Spinal cord (tissue), 10 donors: ENCODE measurements around the gene APLN. TPM values are rescaled to one million over a fixed set of nuclear protein-coding genes. Genes with fewer than 3 reads are reported as not detected.

Experiments
- DNase-seq, 6 donors: peaks; one replicate each; pipeline versions ENCODE4 v3.0.0 to v3.0.0-alpha.2; 2013 to 2015; ENCODE audit warnings: low spot score in 6 of 6, low read depth in 4 of 6
- H3K27ac ChIP-seq: one replicate; pipeline ENCODE4 v1.5.1; 2013; ENCODE audit warnings: low read depth, low read length, control low read depth
- H3K27me3 ChIP-seq: one replicate; pipeline ENCODE4 v1.6.1; 2013; ENCODE audit warnings: low read length; ENCODE audit not compliant: control insufficient read depth, insufficient read depth
- H3K36me3 ChIP-seq: one replicate; pipeline ENCODE4 v1.6.1; 2013; ENCODE audit warnings: low read length; ENCODE audit not compliant: control insufficient read depth, insufficient read depth
- H3K4me1 ChIP-seq: one replicate; pipeline ENCODE4 v1.6.1; 2013; ENCODE audit warnings: low read length; ENCODE audit not compliant: control insufficient read depth, insufficient read depth
- H3K4me3 ChIP-seq: one replicate; pipeline ENCODE4 v1.5.1; 2013; ENCODE audit warnings: low read depth, low read length, control low read depth
- H3K9me3 ChIP-seq: one replicate; pipeline ENCODE4 v1.6.1; 2013; ENCODE audit warnings: low read length; ENCODE audit not compliant: control insufficient read depth, insufficient read depth
- WGBS: methylation state at CpG from one replicate; pipeline ENCODE4 v1.1.5; 2013; ENCODE audit warnings: missing lambda C conversion rate; ENCODE audit not compliant: insufficient coverage; 5-methylcytosine and 5-hydroxymethylcytosine counted together
- polyA plus RNA-seq, 2 donors: library from polyadenylated mRNA; unstranded; fragments of 120-200 nt; gene quantifications; one replicate each; pipeline ENCODE4 v1.2.1, GENCODE V29; 2013; ENCODE audit not compliant: insufficient read length in 2 of 2
- total RNA-seq, 2 donors: library from RNA; depleted of rRNA in 1 of 2; stranded (reverse); fragments of 120-200 nt in 1 of 2; fragments of >200 nt in 1 of 2; gene quantifications; one replicate each; pipeline versions ENCODE4 v1.2.3 to v1.2.4, GENCODE V29; 2013 to 2014
- donor health status: healthy.

APLN gene
- total and polyA plus RNA-seq, 4 donors = 4.7 to 12.2 (median 7.8) TPM

- no peak overlapping the region for H3K27ac ChIP-seq
- 26% methylated on average over 2 of the region's 7 CpGs for WGBS
- no peak overlapping the region for H3K4me3 ChIP-seq
- no peaks in the 10 kb centered on the region for H3K36me3 ChIP-seq
- no peaks in the 10 kb centered on the region for H3K4me1 ChIP-seq
- peaks cover 4% of the 10 kb centered on the region for H3K9me3 ChIP-seq
- H3K27me3 ChIP-seq = no peaks in the 10 kb centered on the region
- DNase-seq = no peak
These were observed 11.3 kb upstream of the APLN start for GRCh38 chrX:129665916-129666644.

- H3K9me3 ChIP-seq = peaks cover 5% of the 10 kb centered on the region
- no peak overlapping the region for H3K4me3 ChIP-seq
- H3K36me3 ChIP-seq = no peaks in the 10 kb centered on the region
- peaks cover 2% of the 10 kb centered on the region for H3K27me3 ChIP-seq
- WGBS = 42% methylated on average over 2 of the region's 3 CpGs
- DNase-seq = no peak
- no peaks in the 10 kb centered on the region for H3K4me1 ChIP-seq
- no peak overlapping the region for H3K27ac ChIP-seq
These were observed 8.4 kb upstream of the APLN start for GRCh38 chrX:129663171-129663570.

DNA sequence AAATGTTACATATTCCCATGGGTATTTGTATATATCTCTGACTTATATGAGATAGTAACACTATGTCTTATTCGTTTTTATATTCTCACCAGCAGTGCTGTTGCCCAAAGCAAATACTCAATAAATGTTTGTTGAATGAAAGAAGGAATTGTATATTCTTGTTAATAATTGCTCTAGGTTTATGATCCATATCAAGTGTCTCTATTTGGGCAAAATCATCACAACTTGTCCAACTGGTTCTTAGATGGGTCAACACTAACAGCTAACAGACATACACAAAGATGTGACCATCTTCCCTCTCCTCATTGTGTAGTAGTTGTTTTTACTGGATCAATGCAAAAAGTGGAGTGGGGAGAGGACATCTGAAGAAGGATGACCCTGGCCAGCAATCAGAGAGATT, 6.6 kb upstream of the APLN start:
- Histone ChIP-seq H3K9me3 (peaks cover 1% of the 10 kb centered on the region), H3K27me3 (peaks cover 2% of the 10 kb centered on the region), H3K4me1 (no peaks in the 10 kb centered on the region), H3K27ac (no peak overlapping the region), H3K4me3 (no peak overlapping the region), H3K36me3 (no peaks in the 10 kb centered on the region)
- no CpG with 5 or more reads among the region's 1 CpG for WGBS
- no peak for DNase-seq

- no peak for DNase-seq
- Histone ChIP-seq H3K4me3 (no peak overlapping the region), H3K27ac (no peak overlapping the region), H3K36me3 (no peaks in the 10 kb centered on the region), H3K27me3 (peaks cover 6% of the 10 kb centered on the region), H3K9me3 (peaks cover 1% of the 10 kb centered on the region), H3K4me1 (peaks cover 8% of the 10 kb centered on the region)
- 83% methylated on average over 1 of the region's 5 CpGs for WGBS
These were observed 5.1 kb upstream of the APLN start for GRCh38 chrX:129659861-129660260.

DNA sequence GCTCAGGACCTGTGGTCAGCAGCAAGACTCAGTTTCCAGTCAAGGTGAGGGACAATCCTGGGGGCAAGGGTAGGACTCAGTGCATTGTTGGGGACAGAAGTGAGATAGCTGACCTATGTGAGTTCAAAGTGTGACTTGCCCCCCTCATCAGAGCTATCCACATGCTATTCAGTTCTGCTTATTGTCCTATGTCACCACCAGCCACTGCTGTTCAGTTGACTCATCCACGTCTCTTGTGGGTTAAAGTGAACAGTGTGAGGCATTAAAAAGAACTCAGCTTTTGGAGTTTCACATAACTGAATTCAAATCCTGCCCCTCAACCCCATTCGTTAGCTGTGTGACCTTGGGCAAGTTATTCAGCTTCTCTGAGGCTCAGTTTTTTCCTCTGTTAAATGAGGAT, 4.4 kb upstream of the APLN start:
- no peak overlapping the region for H3K27ac ChIP-seq

GRCh38 chrX:129658429-129658828, 3.7 kb upstream of the APLN start:
- no peak overlapping the region for H3K4me3 ChIP-seq
- H3K4me1 ChIP-seq = peaks cover 17% of the 10 kb centered on the region
- peaks cover 6% of the 10 kb centered on the region for H3K27me3 ChIP-seq
- no peak overlapping the region for H3K27ac ChIP-seq
- no peaks in the 10 kb centered on the region for H3K36me3 ChIP-seq
- no peak for DNase-seq
- peaks cover 1% of the 10 kb centered on the region for H3K9me3 ChIP-seq
- 75% methylated on average over 1 of the region's 5 CpGs for WGBS

More for the DNA sequence above, 4.4 kb upstream of the APLN start:
- Histone ChIP-seq H3K4me1 (peaks cover 10% of the 10 kb centered on the region), H3K36me3 (no peaks in the 10 kb centered on the region), H3K4me3 (no peak overlapping the region), H3K27me3 (peaks cover 6% of the 10 kb centered on the region), H3K9me3 (peaks cover 1% of the 10 kb centered on the region)
- WGBS = no CpG with 5 or more reads among the region's 2 CpGs
- DNase-seq = no peak

GRCh38 chrX:129655547-129656249, 942 bp upstream of the APLN start:
- Histone ChIP-seq H3K4me1 (peaks cover 38% of the 10 kb centered on the region), H3K27ac (no peak overlapping the region), H3K4me3 (no peak overlapping the region), H3K9me3 (peaks cover 1% of the 10 kb centered on the region), H3K27me3 (peaks cover 6% of the 10 kb centered on the region), H3K36me3 (no peaks in the 10 kb centered on the region)
- WGBS = 34% methylated on average over 9 of the region's 11 CpGs
- DNase-seq = peak in 1 of 6 donors; percentile 62

- no peak overlapping the region for H3K27ac ChIP-seq
- peak overlapping the region; percentile 31 for H3K4me3 ChIP-seq
- WGBS = 29% methylated on average over 57 of the region's 57 CpGs
- DNase-seq = peak in 1 of 6 donors; percentile 56
- H3K36me3 ChIP-seq = no peaks in the 10 kb centered on the region
- peaks cover 6% of the 10 kb centered on the region for H3K27me3 ChIP-seq
- H3K4me1 ChIP-seq = peaks cover 42% of the 10 kb centered on the region
- H3K9me3 ChIP-seq = peaks cover 1% of the 10 kb centered on the region
These were observed 645 bp downstream of the APLN start for GRCh38 chrX:129653971-129654651.

DNA sequence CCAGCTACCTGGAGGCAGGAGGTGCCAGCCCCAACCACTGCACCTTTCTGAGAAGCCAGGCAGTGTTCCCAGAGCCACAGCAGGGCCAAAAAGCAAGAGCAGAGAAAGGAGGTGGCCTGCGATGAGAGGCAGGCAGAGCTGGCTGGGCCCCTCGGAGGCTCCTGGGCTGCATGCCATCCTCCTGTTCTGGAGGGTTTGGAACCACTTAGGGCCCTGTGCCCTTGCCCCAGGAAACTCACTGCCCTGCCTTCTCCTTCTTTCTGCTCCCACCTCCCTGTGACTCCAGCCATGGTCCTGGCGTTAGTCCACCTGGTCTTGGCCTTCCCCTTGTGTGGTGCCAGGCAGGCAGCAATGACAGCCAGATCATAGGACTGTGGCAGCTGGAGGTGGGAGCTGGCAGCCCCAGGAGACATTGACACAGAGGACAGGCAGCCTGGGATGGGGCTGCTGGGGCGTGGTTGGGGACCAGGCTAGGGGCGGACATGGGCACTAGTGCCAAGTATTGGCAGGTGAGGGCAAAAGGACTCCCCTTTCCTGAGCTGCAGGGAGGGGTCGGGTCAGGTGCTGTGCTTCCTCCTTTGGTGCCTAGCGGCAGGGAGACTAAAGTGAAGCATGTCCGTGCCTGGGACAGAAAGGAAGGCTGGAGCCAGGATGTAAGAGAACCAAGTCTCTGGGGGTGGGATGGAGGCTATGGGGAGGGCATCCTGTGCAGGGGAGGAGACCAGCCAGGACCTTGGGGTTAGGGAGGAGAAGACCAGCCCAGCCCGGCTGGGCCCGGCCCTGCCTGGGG, 1.4 kb downstream of the APLN start:
- Histone ChIP-seq H3K27me3 (peaks cover 4% of the 10 kb centered on the region), H3K4me3 (peak overlapping the region; percentile 31), H3K4me1 (peaks cover 42% of the 10 kb centered on the region), H3K36me3 (no peaks in the 10 kb centered on the region), H3K9me3 (peaks cover 1% of the 10 kb centered on the region), H3K27ac (no peak overlapping the region)
- peak in 1 of 6 donors; percentile 37 for DNase-seq
- WGBS = 57% methylated on average over 9 of the region's 10 CpGs
